ENCODE measurements around the gene EIF3J. TPM values are rescaled to one million over a fixed set of nuclear protein-coding genes. Genes with fewer than 3 reads are reported as not detected.
A peak's percentile ranks its signal among the peaks of the same experiment; 100 is the strongest.
"Not testable (repeated sequence)": the region's sequence is repeated elsewhere in the genome, so short reads cannot be mapped to it uniquely, and the experiment has no call there.

Gene EIF3J
- total RNA-seq, 5 donors from 2014 or later (not counting 1 experiment from before 2014, with no cell fraction given): 58.2 to 68.3 (median 64.4) TPM

DNA sequence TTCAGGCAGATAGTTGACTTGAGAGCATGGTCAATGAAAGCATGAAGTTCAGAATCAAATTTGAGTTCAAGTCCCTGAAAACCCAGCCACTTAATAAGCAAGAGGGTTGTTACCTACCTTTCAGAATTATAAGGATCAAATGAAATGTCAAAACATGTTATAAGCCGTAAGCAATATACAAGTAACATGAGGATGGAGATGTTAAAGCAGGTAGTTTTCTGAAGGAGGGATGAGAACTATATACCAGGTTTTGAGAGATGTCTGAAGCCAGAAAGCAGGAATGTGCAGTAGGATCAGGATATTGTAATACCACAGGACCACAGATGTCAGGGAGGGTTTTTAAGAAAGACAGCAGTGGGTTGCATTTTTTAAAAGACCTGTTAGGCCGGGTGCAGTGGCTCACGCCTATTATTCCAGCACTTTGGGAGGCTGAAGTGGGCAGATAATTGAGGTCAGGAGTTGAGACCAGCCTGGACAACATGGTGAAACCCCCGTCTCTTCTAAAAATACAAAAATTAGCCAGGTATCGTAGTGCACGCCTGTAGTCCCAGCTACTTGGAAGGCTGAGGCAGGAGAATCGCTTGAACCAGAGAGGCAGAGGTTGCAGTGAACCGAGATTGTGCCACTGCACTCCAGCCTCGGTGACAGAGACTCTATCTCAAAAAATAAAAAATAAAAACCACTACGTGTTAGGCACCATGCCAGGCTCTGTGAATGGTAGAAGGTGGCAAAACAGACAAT lies 6.9 kb upstream of the EIF3J start:
- Mint-ChIP-seq H3K9me3 (no peaks in the 10 kb centered on the region), H3K36me3 (peaks cover 9% of the 10 kb centered on the region), H3K4me3 (no peak overlapping the region), H3K4me1 (peaks cover 20 to 27% (median 20%) of the 10 kb centered on the region in 3 donors), H3K27ac (peak overlapping the region; percentile 4 to 37), H3K27me3 (no peaks in the 10 kb centered on the region)
- WGBS (ENCODE audit: insufficient coverage): 93% methylated on average over 4 of the region's 10 CpGs
- peaks cover 0 to 9% of the 10 kb centered on the region in 2 donors for H3K36me3 ChIP-seq (ENCODE audit: control insufficient read depth in 2 of 2, extremely low read depth in 1 of 2, insufficient read depth in 1 of 2, low read length in 1 of 2)
- no peak overlapping the region for H3K27ac ChIP-seq (ENCODE audit: low read length)
- POLR2A ChIA-PET: interaction anchor here in 1 of 2 donors (0.6 kb wide), 1 partner anchor 28 kb away, joined by 3 read pairs; no protein-coding TSS in a partner anchor
- H3K4me3 ChIP-seq (ENCODE audit: control insufficient read depth in 1 of 2, extremely low read depth in 1 of 2, low read length in 1 of 2): no peak overlapping the region
- DNase-seq (no peak), ATAC-seq (replicated peaks in 1 of 4) (no peak)
- H3K4me1 ChIP-seq (ENCODE audit: control insufficient read depth in 1 of 2, extremely low read depth in 1 of 2, insufficient read depth in 2 of 2, low read length in 2 of 2): peaks cover 0 to 5% of the 10 kb centered on the region in 2 experiments
- CTCF ChIA-PET: no interaction called here
- no peaks in the 10 kb centered on the region for H3K27me3 ChIP-seq (replicated peaks in 1 of 2; ENCODE audit: control insufficient read depth in 2 of 2, extremely low read depth in 1 of 2, insufficient read depth in 2 of 2, low read length in 1 of 2)
- H3K9me3 ChIP-seq: no peaks in the 10 kb centered on the region

DNA sequence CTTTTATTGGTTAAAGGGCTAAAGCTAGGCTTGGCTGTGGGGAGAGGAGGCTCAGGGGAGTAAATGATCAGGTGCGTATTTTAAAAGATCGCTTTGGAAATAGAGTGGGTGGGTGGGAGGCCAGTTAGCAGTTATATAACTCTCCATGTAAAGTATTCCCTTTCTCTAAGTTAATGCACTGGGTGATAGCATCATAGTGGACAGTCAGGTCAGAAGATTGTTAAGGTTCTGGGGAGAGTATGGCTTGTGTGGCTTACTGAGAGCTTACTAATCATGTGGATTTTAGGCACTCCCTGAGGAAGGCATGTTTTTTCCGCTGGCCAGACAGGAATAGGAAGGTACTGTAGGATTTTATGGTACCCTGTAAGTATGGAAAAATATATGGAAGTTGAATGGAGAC lies 6.3 kb upstream of the EIF3J start:
- H3K9me3 Mint-ChIP-seq: no peaks in the 10 kb centered on the region
- H3K36me3 Mint-ChIP-seq: peaks cover 11% of the 10 kb centered on the region
- ATAC-seq (replicated peaks in 1 of 4) (peak in 1 of 4 experiments; percentile 18), DNase-seq (no peak)
- Histone ChIP-seq H3K4me3 (ENCODE audit: control insufficient read depth in 1 of 2, extremely low read depth in 1 of 2, low read length in 1 of 2) (no peak overlapping the region), H3K4me1 (ENCODE audit: control insufficient read depth in 1 of 2, extremely low read depth in 1 of 2, insufficient read depth in 2 of 2, low read length in 2 of 2) (peaks cover 0 to 11% of the 10 kb centered on the region in 2 experiments), H3K9me3 (no peaks in the 10 kb centered on the region), H3K27ac (ENCODE audit: low read length) (no peak overlapping the region), H3K27me3 (replicated peaks in 1 of 2; ENCODE audit: control insufficient read depth in 2 of 2, extremely low read depth in 1 of 2, insufficient read depth in 2 of 2, low read length in 1 of 2) (no peaks in the 10 kb centered on the region), H3K36me3 (ENCODE audit: control insufficient read depth in 2 of 2, extremely low read depth in 1 of 2, insufficient read depth in 1 of 2, low read length in 1 of 2) (peaks cover 0 to 6% of the 10 kb centered on the region in 2 donors)
- peaks cover 25 to 33% (median 26%) of the 10 kb centered on the region in 3 donors for H3K4me1 Mint-ChIP-seq
- ChIA-PET CTCF (no interaction called here), POLR2A (no interaction called here)
- H3K27me3 Mint-ChIP-seq: no peaks in the 10 kb centered on the region
- WGBS (ENCODE audit: insufficient coverage): no CpG with 5 or more reads among the region's 3 CpGs
- peak overlapping the region; percentile 4 to 36 for H3K27ac Mint-ChIP-seq
- no peak overlapping the region for H3K4me3 Mint-ChIP-seq

DNA sequence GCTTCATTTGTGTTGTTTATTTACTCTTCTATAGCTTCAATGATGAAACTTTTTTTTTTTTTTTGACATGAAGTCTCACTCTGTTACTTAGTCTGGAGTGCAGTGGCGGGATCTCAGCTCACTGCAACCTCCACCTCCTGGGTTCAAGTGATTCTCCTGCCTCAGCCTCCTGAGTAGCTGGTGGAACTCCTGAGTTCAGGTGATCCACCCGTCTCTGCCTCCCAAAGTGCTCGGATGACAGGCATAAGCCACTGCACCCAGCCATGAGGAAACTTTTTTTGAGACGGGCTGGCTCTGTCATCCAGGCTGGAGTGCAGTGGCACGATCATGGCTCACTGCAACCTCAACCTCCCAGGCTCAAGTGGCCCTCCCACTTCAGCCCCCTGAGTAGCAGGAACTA lies 4.7 kb upstream of the EIF3J start:
- H3K4me3 Mint-ChIP-seq; H3K4me3 ChIP-seq (ENCODE audit: control insufficient read depth in 1 of 2, extremely low read depth in 1 of 2, low read length in 1 of 2); H3K27me3 Mint-ChIP-seq; H3K9me3 ChIP-seq; ATAC-seq (replicated peaks in 1 of 4); H3K27ac ChIP-seq (ENCODE audit: low read length); H3K27ac Mint-ChIP-seq; H3K9me3 Mint-ChIP-seq; H3K36me3 ChIP-seq (ENCODE audit: control insufficient read depth in 2 of 2, extremely low read depth in 1 of 2, insufficient read depth in 1 of 2, low read length in 1 of 2); H3K27me3 ChIP-seq (replicated peaks in 1 of 2; ENCODE audit: control insufficient read depth in 2 of 2, extremely low read depth in 1 of 2, insufficient read depth in 2 of 2, low read length in 1 of 2); DNase-seq: not testable (repeated sequence)
- peaks cover 28 to 36% (median 31%) of the 10 kb centered on the region in 3 donors for H3K4me1 Mint-ChIP-seq
- peaks cover 0 to 17% of the 10 kb centered on the region in 2 experiments for H3K4me1 ChIP-seq (ENCODE audit: control insufficient read depth in 1 of 2, extremely low read depth in 1 of 2, insufficient read depth in 2 of 2, low read length in 2 of 2)
- ChIA-PET POLR2A (interaction anchor here (0.6 to 0.7 kb wide), 5 partner anchors 12 to 737 kb away, joined by 3 to 6 read pairs (median 3); no protein-coding TSS in a partner anchor), CTCF (interaction anchor here (0.6 to 1.6 kb wide), 4 partner anchors 10 to 737 kb away, joined by 3 to 5 read pairs (median 3); no protein-coding TSS in a partner anchor)
- peaks cover 11% of the 10 kb centered on the region for H3K36me3 Mint-ChIP-seq
- 95% methylated on average over 4 of the region's 5 CpGs for WGBS (ENCODE audit: insufficient coverage)

DNA sequence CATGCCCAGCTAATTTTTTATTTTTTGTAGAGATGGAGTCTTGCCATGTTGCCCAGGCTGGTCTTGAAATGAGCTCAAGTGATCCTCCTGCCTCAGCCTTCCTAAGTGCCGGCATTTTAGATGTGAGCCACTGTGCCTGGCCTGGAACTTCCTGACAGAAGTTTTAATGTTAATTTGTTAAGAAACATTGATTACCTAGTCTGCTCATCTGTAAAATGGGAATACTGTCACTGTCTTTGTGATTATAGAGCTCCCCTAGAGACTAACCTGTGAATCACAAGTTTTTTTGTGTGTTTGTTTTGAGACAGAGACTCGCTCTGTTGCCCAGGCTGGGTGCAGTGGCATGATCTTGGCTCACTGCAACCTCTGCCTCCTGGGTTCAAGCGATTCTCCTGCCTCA lies 4.3 kb upstream of the EIF3J start:
- Histone ChIP-seq H3K27me3 (replicated peaks in 1 of 2; ENCODE audit: control insufficient read depth in 2 of 2, extremely low read depth in 1 of 2, insufficient read depth in 2 of 2, low read length in 1 of 2) (no peaks in the 10 kb centered on the region), H3K27ac (ENCODE audit: low read length) (no peak overlapping the region), H3K4me1 (ENCODE audit: control insufficient read depth in 1 of 2, extremely low read depth in 1 of 2, insufficient read depth in 2 of 2, low read length in 2 of 2) (peaks cover 0 to 17% of the 10 kb centered on the region in 2 experiments), H3K9me3 (no peaks in the 10 kb centered on the region), H3K4me3 (ENCODE audit: control insufficient read depth in 1 of 2, extremely low read depth in 1 of 2, low read length in 1 of 2) (no peak overlapping the region), H3K36me3 (ENCODE audit: control insufficient read depth in 2 of 2, extremely low read depth in 1 of 2, insufficient read depth in 1 of 2, low read length in 1 of 2) (peaks cover 0 to 2% of the 10 kb centered on the region in 2 donors)
- peaks cover 29 to 33% (median 31%) of the 10 kb centered on the region in 3 donors for H3K4me1 Mint-ChIP-seq
- ChIA-PET POLR2A (interaction anchor here in 1 of 2 donors (0.5 to 0.7 kb wide), 2 partner anchors 11 to 13 kb away, joined by 3 to 6 read pairs; no protein-coding TSS in a partner anchor), CTCF (interaction anchor here (0.6 to 1.6 kb wide), 3 partner anchors 10 to 43 kb away, joined by 3 to 5 read pairs (median 3); no protein-coding TSS in a partner anchor)
- WGBS (ENCODE audit: insufficient coverage): no CpG with 5 or more reads among the region's 3 CpGs
- no peak overlapping the region for H3K4me3 Mint-ChIP-seq
- H3K36me3 Mint-ChIP-seq: peaks cover 11% of the 10 kb centered on the region
- ATAC-seq (replicated peaks in 1 of 4) (no peak), DNase-seq (no peak)
- H3K9me3 Mint-ChIP-seq: no peaks in the 10 kb centered on the region
- no peaks in the 10 kb centered on the region for H3K27me3 Mint-ChIP-seq
- peak overlapping the region; percentile 39 to 71 for H3K27ac Mint-ChIP-seq

DNA sequence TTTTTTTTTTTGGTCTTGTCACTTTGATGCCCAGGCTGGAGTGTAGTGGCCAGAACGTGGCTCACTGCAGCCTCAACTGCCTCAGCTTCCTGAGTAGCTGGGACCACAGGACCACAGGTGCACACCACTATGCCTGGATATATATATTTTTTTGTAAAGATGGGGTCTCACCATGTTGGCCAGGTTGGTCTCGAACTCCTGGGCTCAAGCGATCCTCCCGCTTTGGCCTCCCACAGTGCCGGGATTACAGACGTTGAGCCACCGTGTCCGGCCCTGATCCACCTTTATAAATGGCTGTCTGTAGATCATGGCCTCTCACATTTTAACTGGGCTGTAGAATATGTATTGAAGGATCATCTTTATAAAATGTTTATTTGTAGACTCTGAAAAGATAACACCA lies 1.9 kb upstream of the EIF3J start:
- Mint-ChIP-seq H3K4me3 (peak overlapping the region; percentile 83 to 92 (median 85)), H3K27me3 (no peaks in the 10 kb centered on the region), H3K9me3 (no peaks in the 10 kb centered on the region), H3K36me3 (peaks cover 15% of the 10 kb centered on the region), H3K4me1 (peaks cover 35 to 43% (median 40%) of the 10 kb centered on the region in 3 donors), H3K27ac (peak overlapping the region; percentile 17 to 88)
- WGBS (ENCODE audit: insufficient coverage): no CpG with 5 or more reads among the region's 8 CpGs
- ChIA-PET POLR2A (interaction anchor here (0.6 to 0.7 kb wide), 4 partner anchors 20 to 264 kb away, joined by 3 to 7 read pairs (median 4); partner anchors contain the start of gene GOLM2 (in 1 of the 2)), CTCF (interaction anchor here in 1 of 2 donors (0.5 to 0.6 kb wide), 2 partner anchors 11 to 15 kb away, joined by 3 read pairs; no protein-coding TSS in a partner anchor)
- Histone ChIP-seq H3K9me3 (no peaks in the 10 kb centered on the region), H3K27me3 (replicated peaks in 1 of 2; ENCODE audit: control insufficient read depth in 2 of 2, extremely low read depth in 1 of 2, insufficient read depth in 2 of 2, low read length in 1 of 2) (no peaks in the 10 kb centered on the region), H3K4me1 (ENCODE audit: control insufficient read depth in 1 of 2, extremely low read depth in 1 of 2, insufficient read depth in 2 of 2, low read length in 2 of 2) (peaks cover 9 to 19% of the 10 kb centered on the region in 2 experiments), H3K4me3 (ENCODE audit: control insufficient read depth in 1 of 2, extremely low read depth in 1 of 2, low read length in 1 of 2) (no peak overlapping the region), H3K27ac (ENCODE audit: low read length) (no peak overlapping the region), H3K36me3 (ENCODE audit: control insufficient read depth in 2 of 2, extremely low read depth in 1 of 2, insufficient read depth in 1 of 2, low read length in 1 of 2) (peaks cover 0 to 9% of the 10 kb centered on the region in 2 donors)
- DNase-seq (no peak), ATAC-seq (replicated peaks in 1 of 4) (no peak)

DNA sequence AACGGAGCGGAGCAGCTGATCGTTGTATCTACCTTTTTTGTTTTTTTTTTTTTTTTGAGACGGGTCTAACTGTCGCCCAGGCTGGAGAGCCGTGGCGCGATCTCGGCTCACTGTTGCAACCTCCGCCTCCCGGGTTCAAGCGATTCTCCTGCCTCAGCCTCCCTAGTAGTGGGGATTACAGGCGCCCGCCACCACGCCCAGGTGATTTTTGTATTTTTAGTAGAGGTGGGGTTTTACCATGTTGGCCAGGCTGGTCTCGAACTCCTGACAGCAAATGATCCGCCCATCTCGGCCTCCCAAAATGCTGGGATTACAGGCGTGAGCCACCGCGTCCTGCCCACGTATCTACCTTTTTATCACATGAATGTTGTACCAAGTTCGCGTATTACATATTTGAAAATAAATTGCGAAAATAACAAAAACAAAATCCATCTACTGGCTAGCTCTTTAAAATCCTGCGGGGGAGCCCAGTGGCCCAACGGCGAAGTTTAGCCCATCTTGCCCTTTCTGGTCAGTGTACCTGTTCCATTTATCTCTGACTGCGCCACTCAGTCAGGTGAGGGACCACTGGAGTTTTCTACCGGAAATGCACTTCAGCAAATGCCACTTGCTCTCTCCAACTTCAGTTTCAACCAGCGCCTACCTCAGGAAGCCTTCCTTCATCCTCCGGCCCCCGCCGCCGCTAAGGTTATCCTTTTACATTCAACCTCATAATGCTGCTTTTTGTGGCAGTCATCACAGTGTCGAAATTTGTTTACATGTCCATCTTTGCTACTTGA lies 1.2 kb upstream of the EIF3J start:
- CTCF ChIA-PET: interaction anchor here in 1 of 2 donors (0.5 to 0.6 kb wide), 2 partner anchors 11 to 14 kb away, joined by 3 read pairs; no protein-coding TSS in a partner anchor
- no peaks in the 10 kb centered on the region for H3K27me3 ChIP-seq (replicated peaks in 1 of 2; ENCODE audit: control insufficient read depth in 2 of 2, extremely low read depth in 1 of 2, insufficient read depth in 2 of 2, low read length in 1 of 2)
- DNase-seq: peak in 11 of 35 experiments; percentile 2 to 49 (median 26)
- peak overlapping the region; percentile 88 to 90 for H3K27ac Mint-ChIP-seq
- peaks cover 0 to 13% of the 10 kb centered on the region in 2 donors for H3K36me3 ChIP-seq (ENCODE audit: control insufficient read depth in 2 of 2, extremely low read depth in 1 of 2, insufficient read depth in 1 of 2, low read length in 1 of 2)
- POLR2A ChIA-PET: interaction anchor here (0.6 to 0.7 kb wide), 4 partner anchors 19 to 263 kb away, joined by 3 to 7 read pairs (median 4); partner anchors contain the start of gene GOLM2 (in 1 of the 2)
- H3K27ac ChIP-seq (ENCODE audit: low read length): peak overlapping the region; percentile 81
- peak overlapping the region; percentile 83 to 92 (median 85) for H3K4me3 Mint-ChIP-seq
- H3K4me1 ChIP-seq (ENCODE audit: control insufficient read depth in 1 of 2, extremely low read depth in 1 of 2, insufficient read depth in 2 of 2, low read length in 2 of 2): peaks cover 12 to 24% of the 10 kb centered on the region in 2 experiments
- 62% methylated on average over 27 of the region's 36 CpGs for WGBS (ENCODE audit: insufficient coverage)
- no peaks in the 10 kb centered on the region for H3K9me3 Mint-ChIP-seq
- no peaks in the 10 kb centered on the region for H3K9me3 ChIP-seq
- ATAC-seq (replicated peaks in 1 of 4): peak in 1 of 4 experiments; percentile 8
- H3K4me3 ChIP-seq (ENCODE audit: control insufficient read depth in 1 of 2, extremely low read depth in 1 of 2, low read length in 1 of 2): peak overlapping the region; percentile 90 to 91
- peaks cover 19% of the 10 kb centered on the region for H3K36me3 Mint-ChIP-seq
- no peaks in the 10 kb centered on the region for H3K27me3 Mint-ChIP-seq
- peaks cover 40 to 46% (median 43%) of the 10 kb centered on the region in 3 donors for H3K4me1 Mint-ChIP-seq
